ACC112 (cell line): ENCODE results near the gene PRSS48.

Source experiments
- H2AFZ ChIP-seq: fragments of 200-600 bp; sonication (generic); one replicate; pipeline ENCODE4 v1.6.0; 2017; ENCODE audit warnings: antibody characterized with exemption, low read length; ENCODE audit not compliant: unreplicated experiment
- H3K27ac ChIP-seq: fragments of 200-600 bp; sonication (generic); 2 replicates; pipeline ENCODE4 v1.5.1; 2014; ENCODE audit warnings: low read depth, mild to moderate bottlenecking, antibody characterized with exemption, low read length, moderate library complexity
- H3K27me3 ChIP-seq: fragments of 200-600 bp; sonication (generic); 2 replicates; pipeline ENCODE4 v1.6.1; 2014; ENCODE audit warnings: mild to moderate bottlenecking, antibody characterized with exemption, low read length, moderate library complexity, mixed read lengths; ENCODE audit not compliant: insufficient read depth
- H3K36me3 ChIP-seq: fragments of 200-600 bp; sonication (generic); 2 replicates; pipeline ENCODE4 v1.6.1; 2016; ENCODE audit warnings: mild to moderate bottlenecking, antibody characterized with exemption, low read length, moderate library complexity, mixed read lengths; ENCODE audit not compliant: insufficient read depth
- H3K4me1 ChIP-seq: fragments of 200-600 bp; sonication (generic); one replicate; pipeline ENCODE4 v1.6.1; 2016; ENCODE audit warnings: low read length, mixed read lengths; ENCODE audit not compliant: insufficient read depth, unreplicated experiment, control insufficient read depth
- H3K4me3 ChIP-seq: fragments of 200-600 bp; sonication (generic); 2 replicates; pipeline ENCODE4 v1.5.1; 2014; ENCODE audit warnings: mild to moderate bottlenecking, low read depth, low read length
- H3K79me2 ChIP-seq: fragments of 200-600 bp; sonication (generic); one replicate; pipeline ENCODE4 v1.6.0; 2016; ENCODE audit warnings: low read length; ENCODE audit not compliant: control insufficient read depth, unreplicated experiment, insufficient read depth

The PRSS48 gene

DNA sequence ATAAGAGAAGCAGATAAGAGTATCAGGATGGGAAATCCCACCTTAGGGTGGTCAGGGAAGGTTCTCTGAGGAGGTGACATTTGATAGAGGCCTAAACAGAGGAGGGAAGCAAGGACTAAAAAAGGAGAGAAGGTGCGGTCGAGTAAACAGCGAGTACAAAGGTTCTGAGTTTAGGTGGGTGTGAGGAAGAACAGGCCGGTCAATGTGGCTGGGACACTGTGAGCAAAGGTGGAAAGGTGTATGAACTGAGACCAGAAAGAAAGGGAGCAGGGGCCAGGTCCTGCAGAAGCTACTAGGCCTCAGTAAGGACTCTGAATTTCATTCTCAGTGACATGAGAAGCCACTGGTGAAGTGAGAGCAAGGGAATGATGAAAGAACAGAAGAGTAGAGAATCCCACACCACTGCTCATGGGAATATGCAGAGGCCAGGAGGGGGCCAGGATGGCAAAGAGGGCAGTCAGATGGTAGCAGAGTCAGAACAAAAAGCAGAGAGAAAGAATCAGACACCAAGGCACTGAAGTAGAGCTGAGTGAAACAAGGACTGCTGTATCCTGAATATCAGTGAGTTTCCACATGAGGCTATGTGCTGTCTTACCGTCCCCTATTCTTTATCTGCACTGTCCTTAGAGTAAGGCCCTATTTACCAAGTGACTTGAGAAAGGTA is 18.0 kb downstream of the PRSS48 start:
- Histone ChIP-seq H3K4me3 (no peak overlapping the region), H3K36me3 (no peaks in the 10 kb centered on the region), H3K27me3 (no peaks in the 10 kb centered on the region), H3K79me2 (peaks cover 2% of the 10 kb centered on the region), H3K27ac (no peak overlapping the region), H3K4me1 (peaks cover 15% of the 10 kb centered on the region), H2AFZ (no peak overlapping the region)

DNA sequence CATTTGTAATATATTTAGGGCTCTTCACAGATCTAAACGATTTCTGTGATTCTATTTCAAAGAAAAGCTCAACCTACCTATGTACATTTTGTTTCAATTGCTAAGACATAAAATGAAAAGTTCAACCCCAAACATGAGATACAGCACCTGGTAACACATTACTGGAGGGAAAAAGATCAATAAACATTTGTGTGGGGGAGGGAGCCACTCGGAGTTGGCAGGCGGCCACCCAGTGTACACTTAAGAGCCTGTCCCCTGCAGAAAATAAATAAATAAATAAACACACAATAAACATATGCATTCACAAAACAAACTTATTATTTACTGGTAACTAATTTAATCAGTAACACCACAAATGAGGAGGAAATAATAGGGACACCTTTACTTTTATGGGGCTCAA is 19.3 kb downstream of the PRSS48 start:
- Histone ChIP-seq H2AFZ (no peak overlapping the region), H3K27me3 (no peaks in the 10 kb centered on the region), H3K27ac (no peak overlapping the region), H3K79me2 (peaks cover 2% of the 10 kb centered on the region), H3K36me3 (no peaks in the 10 kb centered on the region), H3K4me3 (no peak overlapping the region), H3K4me1 (peaks cover 9% of the 10 kb centered on the region)

DNA sequence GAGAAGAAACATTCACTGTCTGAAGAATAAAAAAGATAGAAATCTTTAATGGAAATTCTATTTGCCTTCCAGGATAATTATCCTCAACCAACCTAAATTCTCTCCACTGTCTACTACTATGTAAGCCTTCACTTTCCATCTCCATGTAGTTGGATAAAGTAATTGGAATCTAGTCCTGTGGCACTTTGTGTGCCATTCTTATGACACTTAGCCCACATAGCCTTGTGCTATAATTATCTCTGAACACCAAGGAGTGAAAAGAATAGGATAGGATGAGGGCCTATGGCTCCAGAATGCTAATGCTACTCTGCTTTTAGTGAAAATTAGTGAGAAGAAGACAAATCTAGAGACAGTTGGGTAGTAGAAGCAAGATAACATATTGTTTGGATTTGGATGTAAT is 20.2 kb downstream of the PRSS48 start:
- no peak overlapping the region for H2AFZ ChIP-seq
- no peaks in the 10 kb centered on the region for H3K27me3 ChIP-seq
- no peaks in the 10 kb centered on the region for H3K36me3 ChIP-seq
- H3K79me2 ChIP-seq, result peaks cover 2% of the 10 kb centered on the region
- H3K27ac ChIP-seq, result no peak overlapping the region
- H3K4me1 ChIP-seq, result no peaks in the 10 kb centered on the region
- no peak overlapping the region for H3K4me3 ChIP-seq

DNA sequence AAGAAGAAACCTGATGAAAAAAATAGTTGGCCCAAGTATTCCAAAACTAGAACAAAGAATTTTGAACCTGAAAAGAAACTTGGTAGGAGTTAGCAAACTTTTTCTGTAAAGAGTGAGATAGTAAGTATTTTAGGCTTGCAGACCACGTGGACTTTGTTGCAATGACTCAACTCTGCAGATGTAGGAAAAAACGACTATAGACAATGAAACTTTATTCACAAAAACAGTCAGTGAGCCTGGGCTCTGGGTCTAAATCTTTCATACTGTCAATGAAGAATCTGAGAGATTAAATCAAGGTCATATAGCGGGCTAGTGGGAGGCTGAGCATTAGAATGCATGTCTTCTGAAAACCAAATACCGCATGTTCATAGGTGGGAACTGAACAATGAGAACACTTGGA is 25.5 kb downstream of the PRSS48 start:
- H3K27me3 ChIP-seq, result no peaks in the 10 kb centered on the region
- peaks cover 15% of the 10 kb centered on the region for H3K79me2 ChIP-seq
- peaks cover 7% of the 10 kb centered on the region for H3K4me1 ChIP-seq
- H3K27ac ChIP-seq, result no peak overlapping the region
- no peaks in the 10 kb centered on the region for H3K36me3 ChIP-seq
- no peak overlapping the region for H3K4me3 ChIP-seq
- H2AFZ ChIP-seq, result no peak overlapping the region

DNA sequence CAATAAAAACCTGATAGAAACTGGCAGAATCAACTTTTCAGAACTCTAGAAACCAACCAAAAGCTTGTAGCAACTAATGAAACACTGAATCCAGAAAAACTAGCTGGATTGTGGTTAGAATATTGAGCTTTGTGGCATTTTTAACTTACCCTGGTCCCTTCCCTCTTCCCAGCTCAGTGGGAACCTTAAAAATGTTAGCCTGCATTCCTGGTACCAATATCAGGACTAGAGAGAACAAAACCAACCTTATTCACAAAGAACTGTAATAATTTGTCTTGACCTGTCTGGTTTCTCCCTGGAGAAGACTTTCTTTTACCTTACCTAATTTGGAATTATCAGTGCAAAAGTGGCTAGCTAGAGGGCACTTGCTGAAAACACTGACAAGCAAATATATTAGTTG is 27.3 kb downstream of the PRSS48 start:
- Histone ChIP-seq H3K27me3 (no peaks in the 10 kb centered on the region), H3K27ac (peak overlapping the region; percentile 30; the same call in 1 of the 2 replicates), H3K4me3 (no peak overlapping the region), H3K36me3 (no peaks in the 10 kb centered on the region), H3K4me1 (peaks cover 7% of the 10 kb centered on the region), H3K79me2 (peaks cover 15% of the 10 kb centered on the region), H2AFZ (no peak overlapping the region)

DNA sequence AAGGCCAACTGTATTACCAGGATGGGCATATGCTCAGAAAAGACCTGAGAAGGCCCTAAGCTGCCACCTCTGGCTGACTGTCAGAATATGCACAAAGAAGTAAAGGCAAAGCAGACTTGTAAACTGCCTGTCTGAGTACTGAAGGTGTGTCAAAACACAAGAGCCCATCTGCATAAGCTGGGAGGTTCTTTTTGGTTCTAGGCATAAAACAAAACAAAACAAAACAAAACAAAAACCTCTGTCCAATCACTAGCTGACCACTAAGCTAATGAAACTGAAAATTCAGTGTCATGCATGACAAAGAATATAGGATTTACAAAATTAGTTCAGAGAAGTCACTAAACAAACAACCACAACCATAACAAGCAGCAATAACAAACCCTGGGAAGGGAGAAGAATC is 27.8 kb downstream of the PRSS48 start:
- peak overlapping the region; percentile 30; the same call in 1 of the 2 replicates for H3K27ac ChIP-seq
- peaks cover 15% of the 10 kb centered on the region for H3K79me2 ChIP-seq
- no peak overlapping the region for H3K4me3 ChIP-seq
- H3K36me3 ChIP-seq, result no peaks in the 10 kb centered on the region
- no peaks in the 10 kb centered on the region for H3K27me3 ChIP-seq
- peaks cover 7% of the 10 kb centered on the region for H3K4me1 ChIP-seq
- no peak overlapping the region for H2AFZ ChIP-seq

DNA sequence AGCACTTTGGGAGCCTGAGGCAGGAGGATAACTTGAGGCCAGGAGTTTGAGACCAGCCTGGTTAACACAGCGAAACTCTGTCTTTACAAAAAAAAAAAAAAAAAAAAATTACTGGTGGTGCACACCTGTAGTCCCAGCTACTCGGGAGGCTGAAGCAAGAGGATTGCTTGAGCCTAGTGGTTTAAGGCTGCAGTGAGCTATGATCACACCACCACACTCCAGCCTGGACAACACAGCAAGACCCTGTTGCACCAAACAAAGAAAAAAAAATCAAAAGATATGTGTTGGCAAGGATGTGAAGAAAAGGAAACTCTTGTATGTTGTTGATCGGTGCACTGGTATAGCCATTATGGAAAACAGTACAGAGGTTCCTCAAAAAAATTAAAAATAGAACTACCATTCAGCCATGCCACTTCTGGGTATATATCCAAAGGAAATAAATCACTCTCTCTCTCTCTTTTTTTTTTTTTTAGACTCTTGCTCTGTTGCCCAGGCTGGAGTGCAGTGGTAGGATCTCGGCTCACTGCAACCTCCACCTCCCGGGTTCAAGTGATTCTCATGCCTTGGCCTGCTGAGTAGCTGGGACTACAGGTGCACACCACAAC is 33.3 kb downstream of the PRSS48 start:
- peaks cover 28% of the 10 kb centered on the region for H3K79me2 ChIP-seq

DNA sequence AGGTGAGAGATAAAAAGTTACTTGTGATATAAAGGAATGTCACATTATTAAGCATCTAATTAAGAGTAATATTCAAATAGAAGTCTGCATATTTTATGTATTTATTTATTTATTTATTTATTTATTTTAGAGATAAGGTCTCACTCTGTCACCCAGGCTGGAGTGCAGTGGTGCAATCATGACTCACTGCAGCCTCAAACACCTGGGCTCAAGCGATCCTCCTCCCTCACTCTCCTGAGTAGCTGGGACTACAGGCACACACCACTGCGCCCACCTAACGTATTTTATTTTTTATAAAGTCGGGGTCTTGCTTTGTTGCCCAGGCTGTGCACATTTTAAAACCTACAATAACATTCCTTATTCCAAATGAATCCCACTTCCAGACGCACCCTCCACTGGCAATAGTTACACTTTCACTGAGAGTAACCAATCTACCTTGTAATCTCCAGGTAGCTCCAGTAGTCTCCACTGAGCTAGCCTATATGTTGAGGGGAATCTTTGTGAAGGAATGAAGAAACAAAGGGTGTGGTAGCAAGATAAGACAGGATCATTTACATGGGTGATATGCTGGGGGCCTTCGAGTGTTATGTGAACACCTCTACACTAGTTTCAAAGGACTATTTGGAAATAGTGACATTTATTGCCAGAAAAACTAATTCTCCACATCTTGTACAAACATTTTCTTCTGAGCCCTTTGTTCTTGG is 36.5 kb downstream of the PRSS48 start:
- Histone ChIP-seq H2AFZ (no peak overlapping the region), H3K36me3 (no peaks in the 10 kb centered on the region), H3K27me3 (no peaks in the 10 kb centered on the region), H3K4me1 (peaks cover 19% of the 10 kb centered on the region), H3K79me2 (peaks cover 31% of the 10 kb centered on the region), H3K4me3 (no peak overlapping the region), H3K27ac (no peak overlapping the region)

More for the DNA sequence above, 33.3 kb downstream of the PRSS48 start:
- H3K27ac ChIP-seq, result no peak overlapping the region
- no peak overlapping the region for H3K4me3 ChIP-seq
- H3K27me3 ChIP-seq, result no peaks in the 10 kb centered on the region
- H2AFZ ChIP-seq, result no peak overlapping the region
- peaks cover 15% of the 10 kb centered on the region for H3K4me1 ChIP-seq
- H3K36me3 ChIP-seq, result no peaks in the 10 kb centered on the region

DNA sequence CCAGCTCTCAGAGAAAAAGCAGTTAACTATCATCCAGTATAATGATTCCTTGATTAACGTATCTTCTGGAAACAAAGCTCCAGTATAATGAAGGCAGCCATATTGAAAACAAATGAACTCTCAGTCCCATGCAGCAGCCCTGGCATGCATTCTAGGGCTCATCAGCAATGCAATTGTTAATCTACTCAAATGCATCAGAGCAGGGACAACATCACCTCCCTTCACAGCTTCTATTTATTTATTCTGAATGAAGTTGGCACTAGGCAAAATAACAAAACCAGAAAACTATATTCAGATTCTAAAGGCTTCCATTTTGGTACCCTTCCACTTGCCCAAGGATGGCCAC is 37.0 kb downstream of the PRSS48 start:
- Histone ChIP-seq H3K4me3 (no peak overlapping the region), H3K27me3 (no peaks in the 10 kb centered on the region), H3K4me1 (peaks cover 19% of the 10 kb centered on the region), H3K27ac (no peak overlapping the region), H3K79me2 (peaks cover 31% of the 10 kb centered on the region), H3K36me3 (no peaks in the 10 kb centered on the region), H2AFZ (no peak overlapping the region)

DNA sequence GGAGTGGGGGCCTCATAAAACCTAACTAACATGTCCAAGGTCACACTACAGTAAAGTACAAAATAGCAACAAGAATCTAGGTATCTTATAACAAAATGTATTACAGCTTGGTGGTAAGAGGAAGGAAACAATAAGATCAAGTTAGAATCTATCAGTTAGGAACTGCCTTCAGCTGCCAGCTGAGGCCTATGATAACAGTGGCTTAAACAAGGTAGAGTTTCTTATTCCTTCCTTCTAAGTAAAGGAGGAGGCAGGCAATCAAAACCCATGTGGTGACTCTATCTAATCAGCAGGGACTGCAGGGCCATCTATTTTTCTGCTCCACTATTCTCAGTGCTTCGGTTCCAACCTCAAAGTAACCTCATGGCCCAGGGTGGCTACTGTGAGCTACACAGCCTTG is 37.5 kb downstream of the PRSS48 start:
- Histone ChIP-seq H3K27ac (no peak overlapping the region), H3K4me3 (peak overlapping the region; percentile 34; the same call in 1 of the 2 replicates), H3K79me2 (peaks cover 32% of the 10 kb centered on the region)

More for the DNA sequence above, 37.5 kb downstream of the PRSS48 start:
- H2AFZ ChIP-seq, result no peak overlapping the region
- H3K27me3 ChIP-seq, result no peaks in the 10 kb centered on the region
- H3K36me3 ChIP-seq, result no peaks in the 10 kb centered on the region
- peaks cover 19% of the 10 kb centered on the region for H3K4me1 ChIP-seq
